Activated T-cell treated with anti-CD3 and anti-CD28 coated beads for 24 hours (primary cell): ENCODE results near the gene MOGAT2.

Experiments
- DNase-seq: peaks from one replicate; pipeline ENCODE4 v3.0.0-alpha.2; 2020; ENCODE audit warnings: low read depth

Gene MOGAT2

GRCh38 chr11:75760243-75760642 is 42.6 kb downstream of the MOGAT2 start:
- DNase-seq = no peak

- no peak for DNase-seq
Measured at GRCh38 chr11:75760710-75761493, 43.3 kb downstream of the MOGAT2 start.

GRCh38 chr11:75762158-75762557 is 44.5 kb downstream of the MOGAT2 start:
- DNase-seq = no peak

- no peak for DNase-seq
Measured at GRCh38 chr11:75762885-75763284, 45.2 kb downstream of the MOGAT2 start.

- DNase-seq = no peak
Measured at GRCh38 chr11:75763846-75764245, 46.2 kb downstream of the MOGAT2 start.

GRCh38 chr11:75765116-75765515 is 47.5 kb downstream of the MOGAT2 start:
- DNase-seq = no peak

- DNase-seq = no peak
Measured at GRCh38 chr11:75766443-75767227, 49.0 kb downstream of the MOGAT2 start.

GRCh38 chr11:75767228-75767572 is 49.6 kb downstream of the MOGAT2 start:
- DNase-seq = no peak

GRCh38 chr11:75767793-75768111 is 50.1 kb downstream of the MOGAT2 start:
- no peak for DNase-seq

- DNase-seq = peak; percentile 66
Measured at GRCh38 chr11:75768112-75768908, 50.7 kb downstream of the MOGAT2 start, which contains the start of gene DGAT2. TSS of gene DGAT2 (plus strand) at chr11:75768778. CDS start at chr11:75768992, 214 bp downstream.

- no peak for DNase-seq
Measured at GRCh38 chr11:75768909-75769771, 51.5 kb downstream of the MOGAT2 start.

- no peak for DNase-seq
Measured at GRCh38 chr11:75770102-75770501, 52.5 kb downstream of the MOGAT2 start.

- DNase-seq = no peak
Measured at GRCh38 chr11:75771646-75772410, 54.2 kb downstream of the MOGAT2 start.

- no peak for DNase-seq
Measured at GRCh38 chr11:75773595-75774353, 56.1 kb downstream of the MOGAT2 start.

GRCh38 chr11:75775056-75775455 is 57.4 kb downstream of the MOGAT2 start:
- DNase-seq = no peak

- DNase-seq = no peak
Measured at GRCh38 chr11:75776546-75776945, 58.9 kb downstream of the MOGAT2 start.

- DNase-seq = no peak
Measured at GRCh38 chr11:75777461-75778110, 59.9 kb downstream of the MOGAT2 start.

- DNase-seq = no peak
Measured at GRCh38 chr11:75778962-75779361, 61.3 kb downstream of the MOGAT2 start.

GRCh38 chr11:75779960-75780359 is 62.3 kb downstream of the MOGAT2 start:
- no peak for DNase-seq

- no peak for DNase-seq
Measured at GRCh38 chr11:75780888-75781287, 63.2 kb downstream of the MOGAT2 start.
